GM18498 (cell line): ENCODE results near the gene GIGYF2.

ENCODE experiments used
- ATAC-seq: cut with Tn5 transposase; IDR thresholded peaks from one replicate; pipeline ENCODE4 v1.9.1; 2021; ENCODE audit warnings: mild to moderate bottlenecking, moderate library complexity; ENCODE audit not compliant: unreplicated experiment

Gene GIGYF2

GRCh38 chr2:232876161-232876977 is 179.2 kb downstream of the GIGYF2 start:
- ATAC-seq, result no peak

- ATAC-seq, result no peak
Measured at GRCh38 chr2:232876978-232877441, 179.9 kb downstream of the GIGYF2 start.

- ATAC-seq, result no peak
Measured at GRCh38 chr2:232877940-232878511, 180.9 kb downstream of the GIGYF2 start.

GRCh38 chr2:232878855-232879617 is 181.9 kb downstream of the GIGYF2 start:
- ATAC-seq, result no peak

GRCh38 chr2:232879618-232880494 is 182.7 kb downstream of the GIGYF2 start:
- no peak for ATAC-seq

- no peak for ATAC-seq
Measured at GRCh38 chr2:232880764-232881351, 183.7 kb downstream of the GIGYF2 start.

- ATAC-seq, result no peak
Measured at GRCh38 chr2:232882085-232882484, 185.0 kb downstream of the GIGYF2 start.

GRCh38 chr2:232882505-232883115 is 185.5 kb downstream of the GIGYF2 start:
- ATAC-seq, result no peak

GRCh38 chr2:232883116-232883721 is 186.1 kb downstream of the GIGYF2 start:
- no peak for ATAC-seq

GRCh38 chr2:232884001-232884421 is 186.9 kb downstream of the GIGYF2 start:
- ATAC-seq, result no peak

- ATAC-seq, result no peak
Measured at GRCh38 chr2:232884549-232885263, 187.6 kb downstream of the GIGYF2 start.

- ATAC-seq, result no peak
Measured at GRCh38 chr2:232885264-232885961, 188.3 kb downstream of the GIGYF2 start.

GRCh38 chr2:232886176-232886575 is 189.0 kb downstream of the GIGYF2 start:
- ATAC-seq, result no peak

GRCh38 chr2:232886632-232887031 is 189.5 kb downstream of the GIGYF2 start:
- ATAC-seq, result no peak

- no peak for ATAC-seq
Measured at GRCh38 chr2:232887171-232887850, 190.2 kb downstream of the GIGYF2 start.

GRCh38 chr2:232888099-232888836 is 191.1 kb downstream of the GIGYF2 start:
- ATAC-seq, result no peak
